Progenitor cell of endocrine pancreas (in vitro differentiated cells): ENCODE data around the gene ETF1. TPM values are rescaled to one million over a fixed set of nuclear protein-coding genes. Genes with fewer than 3 reads are reported as not detected.
"Not testable (repeated sequence)": the region's sequence is repeated elsewhere in the genome, so short reads cannot be mapped to it uniquely, and the experiment has no call there.

Experiments used
- DNase-seq: peaks from one replicate; pipeline ENCODE4 v3.0.0; 2021; ENCODE audit warnings: low spot score; ENCODE audit not compliant: unreplicated experiment
- H3K27ac Mint-ChIP-seq: 2 replicates; pipeline ENCODE4 v1.8.0; 2021; ENCODE audit warnings: mild to moderate bottlenecking, moderate library complexity, mixed read lengths
- H3K27me3 Mint-ChIP-seq: 2 replicates; pipeline ENCODE4 v1.8.0; 2021; ENCODE audit warnings: mixed read lengths
- H3K36me3 Mint-ChIP-seq: 2 replicates; pipeline ENCODE4 v1.8.0; 2022; ENCODE audit warnings: mixed read lengths; ENCODE audit not compliant: insufficient read depth
- H3K4me1 Mint-ChIP-seq: 2 replicates; pipeline ENCODE4 v1.8.0; 2021; ENCODE audit warnings: low read depth, mixed read lengths
- H3K4me3 Mint-ChIP-seq: 2 replicates; pipeline ENCODE4 v1.8.0; 2021; ENCODE audit warnings: low read depth, mild to moderate bottlenecking, moderate library complexity, mixed read lengths
- H3K9me3 Mint-ChIP-seq: 2 replicates; pipeline ENCODE4 v1.8.0; 2021; ENCODE audit warnings: low read depth, mixed read lengths
- CTCF ChIP-seq: fragments of 200-600 bp; sonication (generic); IDR thresholded peaks from one replicate; pipeline ENCODE4 v1.5.0; 2021; ENCODE audit warnings: antibody characterized with exemption, mild to moderate bottlenecking; ENCODE audit not compliant: unreplicated experiment
- total RNA-seq: library from RNA; stranded (reverse); gene quantifications from 2 replicates; pipeline ENCODE4 v1.2.1, GENCODE V29; 2021

The ETF1 gene
- total RNA-seq, 1 donor from 2014 or later: 73.1 TPM

GRCh38 chr5:138488481-138488945 lies 54.5 kb downstream of the ETF1 start:
- Mint-ChIP-seq H3K9me3 (no peaks in the 10 kb centered on the region), H3K27me3 (peaks cover 25% of the 10 kb centered on the region), H3K4me1 (peaks cover 16% of the 10 kb centered on the region), H3K36me3 (no peaks in the 10 kb centered on the region), H3K4me3 (no peak overlapping the region), H3K27ac (no peak overlapping the region)
- TF ChIP-seq CTCF: no peak
- DNase-seq: no peak

GRCh38 chr5:138482638-138483037 lies 60.4 kb downstream of the ETF1 start:
- DNase-seq: no peak
- Mint-ChIP-seq H3K9me3 (no peaks in the 10 kb centered on the region), H3K27ac (peak overlapping the region; percentile 3), H3K36me3 (no peaks in the 10 kb centered on the region), H3K4me1 (no peaks in the 10 kb centered on the region), H3K4me3 (no peak overlapping the region), H3K27me3 (peaks cover 9% of the 10 kb centered on the region)
- no peak for TF ChIP-seq CTCF

GRCh38 chr5:138476918-138477317 lies 66.1 kb downstream of the ETF1 start:
- H3K9me3 Mint-ChIP-seq: no peaks in the 10 kb centered on the region
- no peak overlapping the region for H3K27ac Mint-ChIP-seq
- TF ChIP-seq CTCF: no peak
- H3K4me1 Mint-ChIP-seq: peaks cover 5% of the 10 kb centered on the region
- no peaks in the 10 kb centered on the region for H3K36me3 Mint-ChIP-seq
- no peaks in the 10 kb centered on the region for H3K27me3 Mint-ChIP-seq
- no peak for DNase-seq
- no peak overlapping the region for H3K4me3 Mint-ChIP-seq

GRCh38 chr5:138473151-138473550 lies 69.9 kb downstream of the ETF1 start:
- not testable (repeated sequence) for DNase-seq, H3K36me3 Mint-ChIP-seq, H3K27me3 Mint-ChIP-seq, H3K9me3 Mint-ChIP-seq, H3K4me1 Mint-ChIP-seq, H3K4me3 Mint-ChIP-seq, H3K27ac Mint-ChIP-seq

- peaks cover 10% of the 10 kb centered on the region for H3K36me3 Mint-ChIP-seq
- H3K4me3 Mint-ChIP-seq: no peak overlapping the region
- DNase-seq: no peak
- H3K27me3 Mint-ChIP-seq: peaks cover 11% of the 10 kb centered on the region
- peaks cover 7% of the 10 kb centered on the region for H3K4me1 Mint-ChIP-seq
- H3K9me3 Mint-ChIP-seq: no peaks in the 10 kb centered on the region
- H3K27ac Mint-ChIP-seq: peak overlapping the region; percentile 37
- TF ChIP-seq CTCF: no peak
Observed at GRCh38 chr5:138472353-138472752, 70.7 kb downstream of the ETF1 start.

- peaks cover 13% of the 10 kb centered on the region for H3K36me3 Mint-ChIP-seq
- peak overlapping the region; percentile 73 for H3K27ac Mint-ChIP-seq
- H3K4me3 Mint-ChIP-seq: no peak overlapping the region
Observed at GRCh38 chr5:138471052-138471361, 72.0 kb downstream of the ETF1 start.

More at GRCh38 chr5:138471052-138471361, 72.0 kb downstream of the ETF1 start:
- no peak for DNase-seq
- no peak for TF ChIP-seq CTCF
- peaks cover 16% of the 10 kb centered on the region for H3K4me1 Mint-ChIP-seq
- peaks cover 16% of the 10 kb centered on the region for H3K27me3 Mint-ChIP-seq
- no peaks in the 10 kb centered on the region for H3K9me3 Mint-ChIP-seq
